Dendritic cell treated with granulocyte-macrophage colony-stimulating factor and Interleukin-4, amounts not matched to agents 40 ng/mL and 50 ng/mL, for 4 days (primary cell): ENCODE results near the gene TMEM140.
"Not testable (repeated sequence)": the region's sequence is repeated elsewhere in the genome, so short reads cannot be mapped to it uniquely, and the experiment has no call there.

Experiments used
- H3K27ac Mint-ChIP-seq: one replicate; pipeline ENCODE4 v1.8.0; 2022; ENCODE audit warnings: mild to moderate bottlenecking, mixed read lengths
- H3K27me3 Mint-ChIP-seq: one replicate; pipeline ENCODE4 v1.8.0; 2022; ENCODE audit warnings: mild to moderate bottlenecking, mixed read lengths
- H3K36me3 Mint-ChIP-seq: one replicate; pipeline ENCODE4 v1.8.0; 2022; ENCODE audit warnings: low read depth, mixed read lengths
- H3K4me1 Mint-ChIP-seq: one replicate; pipeline ENCODE4 v1.8.0; 2022; ENCODE audit warnings: low read depth, mixed read lengths
- H3K4me3 Mint-ChIP-seq: one replicate; pipeline ENCODE4 v1.8.0; 2022; ENCODE audit warnings: mild to moderate bottlenecking, moderate library complexity, mixed read lengths
- H3K9me3 Mint-ChIP-seq: one replicate; pipeline ENCODE4 v1.8.0; 2022; ENCODE audit warnings: mixed read lengths
- intact Hi-C: fragments of 100-400 bp; cut with micrococcal nuclease; formaldehyde crosslinking; loops from one replicate; pipeline ENCODE4 v1.15.0; 2022

TMEM140 gene

GRCh38 chr7:135162382-135163001 lies 14.6 kb downstream of the TMEM140 start:
- Mint-ChIP-seq H3K27me3 (no peaks in the 10 kb centered on the region), H3K27ac (peak overlapping the region; percentile 84), H3K9me3 (peaks cover 13% of the 10 kb centered on the region), H3K4me3 (no peak overlapping the region), H3K36me3 (peaks cover 86% of the 10 kb centered on the region), H3K4me1 (peaks cover 70% of the 10 kb centered on the region)
- intact Hi-C loops = loop anchor here (10.0 kb wide), 1 partner anchor 518 kb away; the partner anchor contains the start of gene BPGM

DNA sequence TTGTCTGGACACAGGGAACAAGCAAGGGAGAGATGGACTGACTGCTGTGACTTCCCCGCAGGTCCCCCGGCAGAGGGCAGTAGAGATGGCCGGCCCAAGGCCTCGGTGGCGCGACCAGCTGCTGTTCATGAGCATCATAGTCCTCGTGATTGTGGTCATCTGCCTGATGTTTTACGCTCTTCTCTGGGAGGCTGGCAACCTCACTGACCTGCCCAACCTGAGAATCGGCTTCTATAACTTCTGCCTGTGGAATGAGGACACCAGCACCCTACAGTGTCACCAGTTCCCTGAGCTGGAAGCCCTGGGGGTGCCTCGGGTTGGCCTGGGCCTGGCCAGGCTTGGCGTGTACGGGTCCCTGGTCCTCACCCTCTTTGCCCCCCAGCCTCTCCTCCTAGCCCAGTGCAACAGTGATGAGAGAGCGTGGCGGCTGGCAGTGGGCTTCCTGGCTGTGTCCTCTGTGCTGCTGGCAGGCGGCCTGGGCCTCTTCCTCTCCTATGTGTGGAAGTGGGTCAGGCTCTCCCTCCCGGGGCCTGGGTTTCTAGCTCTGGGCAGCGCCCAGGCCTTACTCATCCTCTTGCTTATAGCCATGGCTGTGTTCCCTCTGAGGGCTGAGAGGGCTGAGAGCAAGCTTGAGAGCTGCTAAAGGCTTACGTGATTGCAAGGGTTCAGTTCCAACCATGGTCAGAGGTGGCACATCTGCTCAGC lies 16.6 kb downstream of the TMEM140 start:
- peaks cover 75% of the 10 kb centered on the region for H3K4me1 Mint-ChIP-seq
- H3K9me3 Mint-ChIP-seq = peaks cover 9% of the 10 kb centered on the region
- H3K36me3 Mint-ChIP-seq = peaks cover 86% of the 10 kb centered on the region
- H3K27ac Mint-ChIP-seq = peak overlapping the region; percentile 51
- no peak overlapping the region for H3K4me3 Mint-ChIP-seq
- intact Hi-C loops = loop anchor here (5.0 to 10.0 kb wide), 2 partner anchors 427 to 520 kb away; partner anchors contain the start of gene BPGM
- no peaks in the 10 kb centered on the region for H3K27me3 Mint-ChIP-seq

GRCh38 chr7:135165862-135166261 lies 18.0 kb downstream of the TMEM140 start:
- Mint-ChIP-seq H3K27ac (peak overlapping the region; percentile 69), H3K36me3 (peaks cover 97% of the 10 kb centered on the region), H3K9me3 (peaks cover 9% of the 10 kb centered on the region), H3K4me3 (no peak overlapping the region), H3K27me3 (no peaks in the 10 kb centered on the region), H3K4me1 (peaks cover 72% of the 10 kb centered on the region)
- intact Hi-C loops = loop anchor here (5.0 to 10.0 kb wide), 2 partner anchors 429 to 521 kb away; partner anchors contain the start of gene BPGM

DNA sequence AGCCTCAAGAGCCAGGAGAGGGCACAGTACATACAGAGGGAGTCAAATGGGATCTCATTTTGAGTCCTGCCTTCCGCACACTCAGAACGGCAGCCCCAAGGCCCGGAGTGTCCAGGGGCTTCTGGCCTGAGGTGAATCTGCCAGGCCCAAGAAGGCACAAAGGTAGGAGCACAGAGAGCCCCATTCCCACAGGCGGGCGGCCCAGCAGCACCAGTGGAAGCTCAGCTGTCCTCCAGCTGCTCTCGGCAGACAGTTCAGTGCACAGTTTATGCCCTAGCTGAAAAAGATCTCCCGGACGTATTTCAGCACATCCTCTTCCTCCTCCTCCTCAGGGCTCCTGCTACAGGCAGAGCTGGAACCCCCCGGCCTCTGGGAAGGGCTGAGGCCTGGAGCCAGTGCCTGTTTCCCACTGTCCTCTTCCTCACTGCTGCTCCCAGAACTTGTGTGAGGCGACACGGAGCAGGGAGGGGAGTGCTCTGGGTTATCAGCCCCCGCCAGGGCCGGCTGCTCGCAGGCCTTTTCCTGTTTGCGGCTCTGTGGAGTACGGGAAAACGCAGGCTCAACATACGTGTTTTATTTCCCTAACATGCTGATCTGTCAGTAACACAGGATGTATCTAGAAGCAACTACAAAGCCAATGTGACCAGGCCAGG lies 18.6 kb downstream of the TMEM140 start:
- Mint-ChIP-seq H3K4me3 (no peak overlapping the region), H3K4me1 (peaks cover 71% of the 10 kb centered on the region), H3K36me3 (peaks cover 91% of the 10 kb centered on the region)

GRCh38 chr7:135167365-135167917 lies 19.6 kb downstream of the TMEM140 start:
- H3K36me3 Mint-ChIP-seq = peaks cover 88% of the 10 kb centered on the region
- peak overlapping the region; percentile 99 for H3K27ac Mint-ChIP-seq
- intact Hi-C loops = loop anchor here (5.0 to 10.0 kb wide), 2 partner anchors 430 to 523 kb away; partner anchors contain the start of gene BPGM
- no peaks in the 10 kb centered on the region for H3K27me3 Mint-ChIP-seq
- peaks cover 3% of the 10 kb centered on the region for H3K9me3 Mint-ChIP-seq
- peaks cover 71% of the 10 kb centered on the region for H3K4me1 Mint-ChIP-seq
- peak overlapping the region; percentile 62 for H3K4me3 Mint-ChIP-seq

More for the DNA sequence above, 18.6 kb downstream of the TMEM140 start:
- peaks cover 9% of the 10 kb centered on the region for H3K9me3 Mint-ChIP-seq
- intact Hi-C loops = loop anchor here (5.0 to 10.0 kb wide), 2 partner anchors 429 to 522 kb away; partner anchors contain the start of gene BPGM
- peak overlapping the region; percentile 69 for H3K27ac Mint-ChIP-seq
- no peaks in the 10 kb centered on the region for H3K27me3 Mint-ChIP-seq

- H3K36me3 Mint-ChIP-seq = peaks cover 82% of the 10 kb centered on the region
- H3K9me3 Mint-ChIP-seq = no peaks in the 10 kb centered on the region
- H3K4me1 Mint-ChIP-seq = peaks cover 70% of the 10 kb centered on the region
- intact Hi-C loops = loop anchor here (5.0 to 10.0 kb wide), 2 partner anchors 431 to 523 kb away; partner anchors contain the start of gene BPGM
- no peaks in the 10 kb centered on the region for H3K27me3 Mint-ChIP-seq
- peak overlapping the region; percentile 99 for H3K27ac Mint-ChIP-seq
- H3K4me3 Mint-ChIP-seq = peak overlapping the region; percentile 62
Measured at GRCh38 chr7:135168001-135168400, 20.1 kb downstream of the TMEM140 start.

DNA sequence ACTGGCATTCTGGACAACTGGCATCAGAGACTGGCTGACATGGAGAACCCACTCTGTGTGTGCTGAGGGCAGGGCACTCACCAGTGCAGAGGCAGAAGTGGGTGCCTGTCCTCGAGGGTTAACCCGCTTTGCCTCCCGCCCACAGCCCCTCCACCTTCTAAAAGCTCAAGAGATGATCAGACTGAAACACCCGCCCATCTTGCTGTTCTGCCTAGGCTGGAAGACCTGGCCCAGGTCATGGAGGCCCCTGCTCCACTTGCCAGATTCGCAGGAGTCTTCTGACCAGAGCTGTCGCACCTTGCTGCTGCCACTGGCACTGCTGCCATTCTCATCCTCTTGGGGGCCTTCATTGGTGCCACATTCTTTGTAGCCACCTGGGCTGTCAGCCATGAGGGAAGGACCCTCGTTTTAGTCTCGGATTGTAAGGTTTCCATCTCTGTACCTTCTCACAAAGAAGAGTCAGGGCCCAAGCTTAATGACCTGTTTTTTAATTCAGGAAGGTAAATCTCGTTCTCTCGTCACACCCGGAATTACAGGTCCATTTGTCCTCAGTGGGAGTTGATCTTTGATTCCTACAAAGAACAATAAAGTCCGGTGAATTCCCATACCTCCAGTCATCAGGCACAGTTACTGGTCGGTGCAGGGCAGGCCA lies 20.7 kb downstream of the TMEM140 start:
- Mint-ChIP-seq H3K36me3 (peaks cover 78% of the 10 kb centered on the region), H3K9me3 (no peaks in the 10 kb centered on the region), H3K4me3 (peak overlapping the region; percentile 92), H3K27ac (peak overlapping the region; percentile 99), H3K4me1 (peaks cover 70% of the 10 kb centered on the region), H3K27me3 (no peaks in the 10 kb centered on the region)
- intact Hi-C loops = loop anchor here (5.0 to 10.0 kb wide), 2 partner anchors 431 to 524 kb away; partner anchors contain the start of gene BPGM

DNA sequence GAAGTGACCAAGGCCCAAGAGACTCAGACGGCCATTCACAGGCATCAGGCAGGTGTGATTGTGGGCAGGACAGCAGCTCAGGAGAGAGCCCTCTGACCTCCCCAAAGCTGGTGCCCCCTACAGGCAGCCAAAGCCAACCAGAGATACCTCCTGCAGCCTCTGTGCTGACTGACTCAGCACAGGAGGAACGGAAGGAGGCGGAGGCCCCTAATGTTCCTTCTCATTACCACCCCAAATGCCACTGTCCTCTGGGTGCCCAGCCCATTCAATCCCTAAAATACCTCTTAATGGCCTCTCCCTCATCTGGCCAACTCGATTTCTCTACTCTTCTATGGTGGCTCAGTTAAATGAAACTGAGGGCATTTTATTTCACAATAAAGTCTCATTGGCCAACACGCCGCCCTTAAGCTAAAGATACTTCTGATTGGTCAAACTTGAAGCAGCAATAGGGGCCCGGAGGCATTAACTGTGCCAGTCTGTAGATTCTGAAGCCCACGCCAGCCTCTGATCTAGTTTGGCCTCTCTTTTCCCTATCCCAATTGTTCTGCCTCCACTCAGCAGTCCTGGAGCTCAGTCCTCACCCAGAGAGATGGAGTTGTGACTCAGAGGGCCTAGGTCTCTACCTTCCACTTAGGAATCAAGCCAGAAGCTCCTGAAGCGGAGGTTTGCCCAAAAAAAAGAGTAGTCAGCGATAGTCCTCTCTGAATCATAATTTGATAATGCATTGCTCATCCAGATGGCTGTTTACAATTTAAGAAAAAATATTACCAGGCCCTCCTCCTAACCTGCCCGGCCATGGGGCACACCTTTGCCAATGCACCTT lies 21.5 kb downstream of the TMEM140 start:
- peak overlapping the region; percentile 92 for H3K4me3 Mint-ChIP-seq
- H3K9me3 Mint-ChIP-seq = no peaks in the 10 kb centered on the region
- H3K36me3 Mint-ChIP-seq = peaks cover 70% of the 10 kb centered on the region
- no peaks in the 10 kb centered on the region for H3K27me3 Mint-ChIP-seq
- H3K4me1 Mint-ChIP-seq = peaks cover 70% of the 10 kb centered on the region
- intact Hi-C loops = loop anchor here (5.0 to 10.0 kb wide), 2 partner anchors 432 to 525 kb away; partner anchors contain the start of gene BPGM
- H3K27ac Mint-ChIP-seq = peak overlapping the region; percentile 99

DNA sequence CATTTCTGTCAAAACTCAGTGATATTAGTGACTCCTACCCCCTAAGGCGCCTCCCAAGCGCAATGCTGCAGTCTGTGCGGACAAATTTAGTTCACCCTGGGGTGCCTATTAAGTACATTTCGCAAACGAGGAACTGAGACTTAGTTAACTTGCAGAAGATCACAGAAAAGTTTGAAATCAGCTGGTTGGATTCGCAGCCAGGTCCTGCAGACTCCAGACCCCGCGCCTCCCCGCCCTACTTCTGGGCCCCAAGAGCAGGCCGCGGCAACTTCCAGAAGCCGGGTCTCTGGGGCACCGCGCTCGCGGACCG lies 22.0 kb downstream of the TMEM140 start:
- peaks cover 65% of the 10 kb centered on the region for H3K4me1 Mint-ChIP-seq
- no peaks in the 10 kb centered on the region for H3K9me3 Mint-ChIP-seq
- H3K27ac Mint-ChIP-seq = peak overlapping the region; percentile 99
- no peaks in the 10 kb centered on the region for H3K27me3 Mint-ChIP-seq
- peak overlapping the region; percentile 92 for H3K4me3 Mint-ChIP-seq
- H3K36me3 Mint-ChIP-seq = peaks cover 65% of the 10 kb centered on the region
- intact Hi-C loops = loop anchor here (2.0 to 10.0 kb wide), 4 partner anchors 41 to 525 kb away; partner anchors contain the start of genes AGBL3, BPGM and WDR91

DNA sequence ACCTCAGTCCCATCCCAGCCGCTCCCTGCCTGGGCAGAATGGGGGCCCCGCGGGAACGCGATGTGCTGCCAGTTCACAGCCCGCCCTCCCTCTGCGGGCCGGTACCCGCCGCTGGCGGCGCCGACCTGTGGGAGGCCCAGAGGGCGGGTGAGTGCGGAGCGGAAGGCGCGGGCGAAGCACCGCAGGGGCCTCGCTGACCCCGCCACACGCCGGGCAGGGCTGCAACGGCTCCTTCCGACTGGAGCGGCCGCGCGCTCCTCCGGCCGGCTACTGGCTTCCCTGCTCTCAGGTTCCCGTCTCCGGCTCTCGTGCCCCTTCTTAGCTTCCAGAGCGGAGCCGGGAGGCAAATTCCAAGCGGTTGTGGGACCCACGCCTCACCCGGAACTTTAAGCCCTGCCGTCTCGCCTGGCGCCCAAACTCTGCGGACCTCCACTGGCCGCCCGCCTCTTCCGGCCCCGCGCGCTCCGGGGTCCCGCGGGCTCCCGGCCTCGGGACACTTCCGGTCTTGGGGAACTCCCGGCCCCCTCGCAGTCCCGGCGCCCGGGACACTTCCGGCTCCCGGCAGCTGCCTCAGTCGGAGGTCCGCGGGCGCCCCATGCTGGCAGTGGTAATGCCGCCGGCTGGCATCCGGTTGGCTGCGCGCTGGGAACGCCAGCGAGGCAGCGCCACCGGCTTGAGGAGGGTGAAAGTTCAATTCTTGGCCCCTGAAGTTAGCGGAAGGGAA lies 22.6 kb downstream of the TMEM140 start, which contains the start of gene CYREN:
Gene CYREN (minus strand): TSS at position 434 of the 724 bp plus-strand sequence. CDS start 1,785 bp downstream, outside the sequence.
- Mint-ChIP-seq H3K27ac (peak within 1 kb of the TSS; percentile 99), H3K9me3 (no peaks in the 10 kb centered on the region), H3K4me1 (peaks cover 60% of the 10 kb centered on the region), H3K27me3 (no peaks in the 10 kb centered on the region), H3K36me3 (peaks cover 59% of the 10 kb centered on the region), H3K4me3 (peak within 1 kb of the TSS; percentile 92)
- intact Hi-C loops = loop anchor here (2.0 kb wide), 2 partner anchors 40 to 184 kb away; partner anchors contain the start of genes AGBL3 and WDR91

- peak overlapping the region; percentile 99 for H3K27ac Mint-ChIP-seq
- intact Hi-C loops = loop anchor here (2.0 kb wide), 2 partner anchors 40 to 184 kb away; partner anchors contain the start of genes AGBL3 and WDR91
- not testable (repeated sequence) for H3K9me3 Mint-ChIP-seq, H3K27me3 Mint-ChIP-seq
- peak overlapping the region; percentile 92 for H3K4me3 Mint-ChIP-seq
- H3K4me1 Mint-ChIP-seq = peaks cover 57% of the 10 kb centered on the region
- H3K36me3 Mint-ChIP-seq = peaks cover 53% of the 10 kb centered on the region
Measured at GRCh38 chr7:135170998-135171481, 23.2 kb downstream of the TMEM140 start.
